ENCODE measurements around the gene FGD3. TPM values are rescaled to one million over a fixed set of nuclear protein-coding genes. Genes with fewer than 3 reads are reported as not detected.

The FGD3 gene
- total RNA-seq, 1 experiment from 2014 or later = 1.8 TPM

DNA sequence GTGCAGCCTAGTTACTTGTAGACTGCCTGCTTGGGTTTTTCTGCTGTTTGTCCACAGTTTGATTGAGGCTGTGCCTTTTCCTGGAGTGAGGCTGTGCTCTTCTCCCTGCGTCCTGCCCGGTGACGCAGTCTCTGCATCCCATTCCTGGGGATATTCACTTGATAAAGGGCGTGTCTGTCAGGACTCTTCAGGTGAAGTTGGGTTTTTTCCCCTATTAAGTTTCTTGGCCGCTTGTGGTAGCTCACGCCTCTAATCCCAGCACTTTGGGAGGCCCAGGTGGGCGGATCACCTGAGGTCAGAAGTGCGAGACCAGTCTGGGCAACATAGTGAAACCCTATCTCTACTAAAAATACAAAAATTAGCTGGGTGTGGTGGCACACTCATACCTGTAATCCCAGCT lies 61.1 kb downstream of the FGD3 start:
- Mint-ChIP-seq H3K27ac (no peak overlapping the region; a peak in 1 of 7 replicates), H3K4me1 (peaks cover 15 to 26% of the 10 kb centered on the region in 2 experiments)
- no peaks in the 10 kb centered on the region for H3K27me3 ChIP-seq (ENCODE audit: insufficient read depth, low read length)

More for the DNA sequence above, 61.1 kb downstream of the FGD3 start:
- Histone ChIP-seq H3K4me1 (ENCODE audit: insufficient read depth, low read length) (no peaks in the 10 kb centered on the region), H3K79me1 (ENCODE audit: insufficient read depth, low read depth, low read length, poor library complexity, severe bottlenecking) (no peaks in the 10 kb centered on the region), H2AFZ (ENCODE audit: low read length) (no peak overlapping the region), H4K5ac (ENCODE audit: insufficient read length, low read depth, low read length) (no peak overlapping the region), H3K4ac (ENCODE audit: low read depth, low read length) (no peak overlapping the region), H3K4me2 (ENCODE audit: insufficient read depth, insufficient read length, low read length) (no peak overlapping the region), H3K18ac (ENCODE audit: insufficient read length, low read depth, low read length) (no peak overlapping the region), H2BK15ac (ENCODE audit: low read depth, low read length) (no peak overlapping the region), H3K23me2 (ENCODE audit: insufficient read length, low read depth, low read length, poor library complexity, severe bottlenecking) (no peaks in the 10 kb centered on the region), H4K20me1 (ENCODE audit: control insufficient read depth, insufficient read depth, insufficient read length) (no peaks in the 10 kb centered on the region), H2BK5ac (ENCODE audit: insufficient read length, low read length) (no peak overlapping the region), H3K9me3 (ENCODE audit: control insufficient read depth, low read depth, low read length) (no peaks in the 10 kb centered on the region), H3K79me2 (ENCODE audit: insufficient read depth, low read length) (no peaks in the 10 kb centered on the region), H4K8ac (replicated peaks; ENCODE audit: insufficient read length, low read depth, low read length) (no peak overlapping the region), H2BK120ac (ENCODE audit: low read depth, low read length, poor library complexity, severe bottlenecking) (no peak overlapping the region), H3K9ac (ENCODE audit: extremely low read depth, insufficient read length, low read length) (no peak overlapping the region), H3K23ac (ENCODE audit: insufficient read length, low read depth, low read length) (no peak overlapping the region), H3K56ac (ENCODE audit: insufficient read length, low read depth, low read length) (no peak overlapping the region), H4K91ac (ENCODE audit: insufficient read length, low read depth, low read length) (no peak overlapping the region), H3K14ac (ENCODE audit: insufficient read depth, low read length) (no peak overlapping the region), H2BK12ac (ENCODE audit: insufficient read length, low read depth, low read length) (no peak overlapping the region), H2AK5ac (ENCODE audit: insufficient read length, low read length) (no peak overlapping the region), H3T11ph (ENCODE audit: low read length) (no peak overlapping the region), H3K27ac (ENCODE audit: insufficient read length, low read depth, low read length) (no peak overlapping the region), H2BK20ac (ENCODE audit: low read depth, low read length, poor library complexity, severe bottlenecking) (no peak overlapping the region)
- Mint-ChIP-seq H3K9me3 (no peaks in the 10 kb centered on the region; a peak in 2 of 5 replicates), H3K36me3 (ENCODE audit: insufficient read depth in 1 of 3, low read depth in 3 of 3) (no peaks in the 10 kb centered on the region), H3K27me3 (ENCODE audit: low read depth) (peaks cover 6% of the 10 kb centered on the region), H3K4me3 (no peak overlapping the region; a peak in 1 of 5 replicates)
- TF ChIP-seq, protein P1, sequence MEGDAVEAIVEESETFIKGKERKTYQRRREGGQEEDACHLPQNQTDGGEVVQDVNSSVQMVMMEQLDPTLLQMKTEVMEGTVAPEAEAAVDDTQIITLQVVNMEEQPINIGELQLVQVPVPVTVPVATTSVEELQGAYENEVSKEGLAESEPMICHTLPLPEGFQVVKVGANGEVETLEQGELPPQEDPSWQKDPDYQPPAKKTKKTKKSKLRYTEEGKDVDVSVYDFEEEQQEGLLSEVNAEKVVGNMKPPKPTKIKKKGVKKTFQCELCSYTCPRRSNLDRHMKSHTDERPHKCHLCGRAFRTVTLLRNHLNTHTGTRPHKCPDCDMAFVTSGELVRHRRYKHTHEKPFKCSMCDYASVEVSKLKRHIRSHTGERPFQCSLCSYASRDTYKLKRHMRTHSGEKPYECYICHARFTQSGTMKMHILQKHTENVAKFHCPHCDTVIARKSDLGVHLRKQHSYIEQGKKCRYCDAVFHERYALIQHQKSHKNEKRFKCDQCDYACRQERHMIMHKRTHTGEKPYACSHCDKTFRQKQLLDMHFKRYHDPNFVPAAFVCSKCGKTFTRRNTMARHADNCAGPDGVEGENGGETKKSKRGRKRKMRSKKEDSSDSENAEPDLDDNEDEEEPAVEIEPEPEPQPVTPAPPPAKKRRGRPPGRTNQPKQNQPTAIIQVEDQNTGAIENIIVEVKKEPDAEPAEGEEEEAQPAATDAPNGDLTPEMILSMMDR (conservative IDR thresholded peaks at IDR 0.05) = no peak
- WGBS (ENCODE audit: extremely low coverage, insufficient read length, low lambda C conversion rate) = no CpG with 5 or more reads among the region's 8 CpGs
- DNase-seq = no peak
